Measurements from ENCODE around the gene SEMA5B. TPM values are rescaled to one million over a fixed set of nuclear protein-coding genes. Genes with fewer than 3 reads are reported as not detected.

SEMA5B gene
- total and polyA plus RNA-seq, 7 donors, result 0.08 to 1.1 (median 0.43) TPM

DNA sequence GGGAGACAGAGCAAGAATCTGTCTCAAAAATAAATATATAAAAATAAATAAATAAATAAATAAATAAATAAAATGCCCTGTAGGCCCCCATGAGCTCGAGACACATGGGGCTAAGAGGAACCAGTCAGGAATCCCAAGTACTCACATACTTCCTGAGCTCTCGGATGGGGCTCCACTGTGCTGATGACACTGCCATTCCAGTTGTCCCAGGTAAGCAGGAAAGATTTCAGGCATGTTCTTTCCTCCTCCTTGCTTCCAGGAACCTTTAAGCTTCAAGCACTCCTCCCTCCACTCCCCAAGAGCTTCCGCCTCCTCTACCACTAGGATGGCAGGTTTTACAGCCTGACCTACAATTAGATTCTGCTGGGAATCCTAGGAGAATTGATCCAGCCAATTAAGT lies 119.3 kb downstream of the SEMA5B start:
- H3K4me1 ChIP-seq, result no peaks in the 10 kb centered on the region
- ATAC-seq (no peak), DNase-seq (no peak)
- whole genome bisulfite sequencing, 3 donors, result 90 to 95% (median 95%) methylated on average over 3 of the region's 3 CpGs
- H3K4me3 ChIP-seq, result no peak overlapping the region
- no peak overlapping the region for H3K27ac ChIP-seq
- H3K27me3 ChIP-seq (ENCODE audit: insufficient read depth in 3 of 3, low read length in 2 of 3), result peaks cover 0 to 13% (median 0%) of the 10 kb centered on the region in 3 donors
- intact Hi-C loops (cut with DNase I), result no loop called here
- H3K9me3 ChIP-seq, result no peaks in the 10 kb centered on the region
- TF ChIP-seq CTCF (IDR thresholded peaks at IDR 0.05), result no peak
- H3K36me3 ChIP-seq (ENCODE audit: insufficient read depth in 1 of 2, low read depth in 1 of 2), result no peaks in the 10 kb centered on the region

DNA sequence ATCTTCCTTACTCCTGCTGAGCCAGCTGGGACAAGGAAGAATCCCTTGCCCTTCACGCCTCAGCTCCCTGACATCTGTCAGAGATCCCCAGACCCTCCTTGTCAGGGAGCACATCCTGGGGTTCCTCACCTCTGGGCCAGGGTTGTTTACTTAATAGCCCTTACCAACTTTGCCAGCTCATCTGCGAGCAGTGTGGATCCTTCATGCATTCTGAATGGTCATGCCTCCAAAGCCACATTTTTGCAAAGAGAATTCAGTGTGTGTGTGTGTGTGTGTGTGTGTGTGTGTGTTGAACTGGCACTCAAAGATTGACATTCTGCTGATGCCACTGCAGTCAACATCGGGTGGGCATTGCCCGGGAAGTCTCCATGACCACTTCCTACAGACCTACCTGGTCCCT lies 120.1 kb downstream of the SEMA5B start:
- Histone ChIP-seq H3K4me1 (no peaks in the 10 kb centered on the region), H3K4me3 (no peak overlapping the region), H3K27ac (no peak overlapping the region), H3K36me3 (ENCODE audit: insufficient read depth in 1 of 2, low read depth in 1 of 2) (no peaks in the 10 kb centered on the region), H3K27me3 (ENCODE audit: insufficient read depth in 3 of 3, low read length in 2 of 3) (peaks cover 0 to 5% (median 0%) of the 10 kb centered on the region in 3 donors), H3K9me3 (no peaks in the 10 kb centered on the region)
- WGBS, 3 donors, result 87 to 90% (median 90%) methylated on average over 4 of the region's 4 CpGs
- DNase-seq (no peak), ATAC-seq (no peak)
- TF ChIP-seq CTCF (IDR thresholded peaks at IDR 0.05), result no peak
- intact Hi-C loops (cut with DNase I), result no loop called here

DNA sequence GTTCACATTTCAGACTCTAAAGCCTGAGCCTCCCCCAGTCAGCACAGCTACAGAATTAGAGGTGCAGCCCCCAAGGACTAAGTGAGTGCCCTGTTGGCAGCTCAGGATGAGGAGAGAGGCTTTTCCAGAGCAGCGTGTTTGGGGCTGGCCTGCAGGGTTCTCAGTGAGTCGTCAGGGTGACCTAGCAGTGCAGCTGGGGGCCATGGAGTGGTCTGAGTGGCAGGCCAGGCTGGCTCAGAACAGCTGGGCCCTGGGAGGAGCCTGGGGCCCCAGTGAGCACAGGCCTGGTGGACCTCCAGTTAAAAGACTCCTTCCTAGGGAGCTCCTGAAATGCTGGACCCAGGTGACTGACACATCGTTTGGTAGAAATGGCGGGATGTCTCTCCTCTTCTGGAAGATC lies 124.4 kb downstream of the SEMA5B start:
- intact Hi-C loops (cut with DNase I), result no loop called here
- Histone ChIP-seq H3K4me3 (no peak overlapping the region), H3K27me3 (ENCODE audit: insufficient read depth in 3 of 3, low read length in 2 of 3) (peaks cover 0 to 3% (median 0%) of the 10 kb centered on the region in 3 donors), H3K36me3 (ENCODE audit: insufficient read depth in 1 of 2, low read depth in 1 of 2) (no peaks in the 10 kb centered on the region), H3K4me1 (no peaks in the 10 kb centered on the region), H3K27ac (no peak overlapping the region), H3K9me3 (no peaks in the 10 kb centered on the region)
- no peak for ATAC-seq
- DNase-seq, result no peak
- no peak for TF ChIP-seq CTCF (IDR thresholded peaks at IDR 0.05)
- WGBS, 3 donors, result 51 to 65% (median 60%) methylated on average over 4 of the region's 4 CpGs

DNA sequence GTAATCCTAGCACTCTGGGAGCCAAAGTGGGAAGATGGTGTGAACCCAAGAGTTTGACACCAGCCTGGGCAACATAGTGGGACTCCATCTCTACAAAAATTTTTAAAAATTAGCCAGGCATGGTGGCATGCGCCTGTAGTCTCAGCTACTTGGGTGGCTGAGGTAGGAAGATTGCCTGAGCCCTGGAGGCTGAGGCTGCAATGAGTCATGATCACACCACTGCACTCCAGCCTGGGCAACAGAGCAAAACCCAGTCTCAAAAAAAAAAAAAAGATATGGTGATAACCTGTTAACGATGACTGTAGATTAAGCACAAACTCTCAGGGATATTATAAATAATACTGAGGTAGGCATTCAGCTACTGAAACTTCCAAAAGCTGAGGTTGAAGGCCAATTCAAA lies 125.2 kb downstream of the SEMA5B start:
- peaks cover 0 to 3% (median 0%) of the 10 kb centered on the region in 3 donors for H3K27me3 ChIP-seq (ENCODE audit: insufficient read depth in 3 of 3, low read length in 2 of 3)
- H3K9me3 ChIP-seq, result no peaks in the 10 kb centered on the region
- intact Hi-C loops (cut with DNase I), result no loop called here
- no peak for DNase-seq
- H3K4me1 ChIP-seq, result no peaks in the 10 kb centered on the region
- no peak for TF ChIP-seq CTCF (IDR thresholded peaks at IDR 0.05)
- no peaks in the 10 kb centered on the region for H3K36me3 ChIP-seq (ENCODE audit: insufficient read depth in 1 of 2, low read depth in 1 of 2)
- ATAC-seq, result no peak
- H3K27ac ChIP-seq, result no peak overlapping the region
- 93 to 98% (median 95%) methylated on average over 2 of the region's 2 CpGs for WGBS, 3 donors
- no peak overlapping the region for H3K4me3 ChIP-seq

- H3K36me3 ChIP-seq (ENCODE audit: insufficient read depth in 1 of 2, low read depth in 1 of 2), result no peaks in the 10 kb centered on the region
- H3K27me3 ChIP-seq (ENCODE audit: insufficient read depth in 3 of 3, low read length in 2 of 3), result peaks cover 0 to 3% (median 0%) of the 10 kb centered on the region in 3 donors
- no peaks in the 10 kb centered on the region for H3K9me3 ChIP-seq
- DNase-seq, result no peak
- intact Hi-C loops (cut with DNase I), result no loop called here
- H3K27ac ChIP-seq, result no peak overlapping the region
- peaks cover 10% of the 10 kb centered on the region for H3K4me1 ChIP-seq
- no peak for TF ChIP-seq CTCF (IDR thresholded peaks at IDR 0.05)
- no peak for ATAC-seq
- H3K4me3 ChIP-seq, result no peak overlapping the region
- 53 to 63% (median 54%) methylated on average over 4 of the region's 4 CpGs for WGBS, 3 donors
These were observed 129.3 kb downstream of the SEMA5B start for GRCh38 chr3:122898298-122898697.

Data from psoas muscle (tissue), 8 donors.